HG03135 (cell line): ENCODE data around the gene STXBP6.
"Not testable (repeated sequence)": the region's sequence is repeated elsewhere in the genome, so short reads cannot be mapped to it uniquely, and the experiment has no call there.

Source experiments
- ATAC-seq: cut with Tn5 transposase; IDR thresholded peaks from one replicate; pipeline ENCODE4 v1.9.1; 2021; ENCODE audit warnings: mild to moderate bottlenecking, moderate library complexity; ENCODE audit not compliant: unreplicated experiment

The STXBP6 gene

GRCh38 chr14:24839617-24840203 lies 210.2 kb downstream of the STXBP6 start:
- no peak for ATAC-seq

- no peak for ATAC-seq
These were observed 210.9 kb downstream of the STXBP6 start for GRCh38 chr14:24838945-24839616.

GRCh38 chr14:24837280-24838046 lies 212.5 kb downstream of the STXBP6 start:
- ATAC-seq, result no peak

GRCh38 chr14:24836324-24836723 lies 213.6 kb downstream of the STXBP6 start:
- not testable (repeated sequence) for ATAC-seq

GRCh38 chr14:24834956-24835355 lies 215.0 kb downstream of the STXBP6 start:
- ATAC-seq, result no peak

GRCh38 chr14:24833385-24833784 lies 216.6 kb downstream of the STXBP6 start:
- ATAC-seq, result no peak

GRCh38 chr14:24831677-24832076 lies 218.3 kb downstream of the STXBP6 start:
- ATAC-seq, result no peak

- ATAC-seq, result no peak
These were observed 220.1 kb downstream of the STXBP6 start for GRCh38 chr14:24829862-24830261.

- ATAC-seq, result no peak
These were observed 221.5 kb downstream of the STXBP6 start for GRCh38 chr14:24828486-24828885.

GRCh38 chr14:24826390-24826789 lies 223.6 kb downstream of the STXBP6 start:
- ATAC-seq, result no peak

GRCh38 chr14:24820616-24821015 lies 229.3 kb downstream of the STXBP6 start:
- ATAC-seq, result no peak

GRCh38 chr14:24818823-24819341 lies 231.1 kb downstream of the STXBP6 start:
- no peak for ATAC-seq

GRCh38 chr14:24818058-24818822 lies 231.7 kb downstream of the STXBP6 start:
- ATAC-seq, result no peak

GRCh38 chr14:24817212-24818057 lies 232.5 kb downstream of the STXBP6 start:
- no peak for ATAC-seq

- no peak for ATAC-seq
These were observed 233.1 kb downstream of the STXBP6 start for GRCh38 chr14:24816929-24817211.

GRCh38 chr14:24816011-24816928 lies 233.7 kb downstream of the STXBP6 start:
- ATAC-seq, result no peak

- no peak for ATAC-seq
These were observed 234.4 kb downstream of the STXBP6 start for GRCh38 chr14:24815543-24815942.

GRCh38 chr14:24814944-24815343 lies 235.0 kb downstream of the STXBP6 start:
- no peak for ATAC-seq

GRCh38 chr14:24814346-24814745 lies 235.6 kb downstream of the STXBP6 start:
- ATAC-seq, result no peak
